Neural cell (in vitro differentiated cells): ENCODE data around the gene HDAC7. TPM values are rescaled to one million over a fixed set of nuclear protein-coding genes. Genes with fewer than 3 reads are reported as not detected.

Experiments used
- H2AFZ ChIP-seq: fragments of 200-600, 300-800 bp; sonication (generic), shearing (Covaris generic); 2 replicates; pipeline ENCODE4 v1.6.0; 2014; ENCODE audit warnings: low read depth, mild to moderate bottlenecking, antibody characterized with exemption, low read length, moderate library complexity
- H3F3A ChIP-seq: fragments of 200-600 bp; shearing (Covaris generic); 2 replicates; pipeline ENCODE4 v1.6.1; 2016; ENCODE audit warnings: mild to moderate bottlenecking, moderate library complexity, mixed read lengths, antibody characterized with exemption, low read length; ENCODE audit not compliant: insufficient read depth, poor library complexity, severe bottlenecking
- H3K27ac ChIP-seq: fragments of 200-600, 300-800 bp; sonication (generic), shearing (Covaris generic); 2 replicates; pipeline ENCODE4 v1.5.1; 2014; ENCODE audit warnings: mild to moderate bottlenecking, low read length, moderate library complexity
- H3K27me3 ChIP-seq: fragments of 300-800, 200-600 bp; sonication (generic), shearing (Covaris generic); 2 replicates; pipeline ENCODE4 v1.6.0; 2014; ENCODE audit warnings: mild to moderate bottlenecking, low read depth, low read length, moderate library complexity; ENCODE audit not compliant: insufficient read depth
- H3K36me3 ChIP-seq: fragments of 300-800, 200-600 bp; sonication (generic), shearing (Covaris generic); 2 replicates; pipeline ENCODE4 v1.5.1; 2014; ENCODE audit warnings: mild to moderate bottlenecking, antibody characterized with exemption, low read length, moderate library complexity; ENCODE audit not compliant: insufficient read depth
- H3K4me2 ChIP-seq: fragments of 300-800, 200-600 bp; sonication (generic), shearing (Covaris generic); 2 replicates; pipeline ENCODE4 v1.6.0; 2014; ENCODE audit warnings: mild to moderate bottlenecking, low read length
- H3K4me3 ChIP-seq: fragments of 300-800, 200-600 bp; sonication (generic), shearing (Covaris generic); 2 replicates; pipeline ENCODE4 v1.5.1; 2014; ENCODE audit warnings: mild to moderate bottlenecking, low read length, moderate library complexity
- H3K79me2 ChIP-seq: fragments of 200-600 bp; shearing (Covaris generic); replicated peaks from 2 replicates; pipeline ENCODE4 v1.6.0; 2014; ENCODE audit warnings: mild to moderate bottlenecking, low read length, moderate library complexity; ENCODE audit not compliant: insufficient read depth
- H3K9ac ChIP-seq: fragments of 300-800, 200-600 bp; sonication (generic), shearing (Covaris generic); 2 replicates; pipeline ENCODE4 v1.6.1; 2016; ENCODE audit warnings: mild to moderate bottlenecking, low read length, mixed read lengths
- H3K9me2 ChIP-seq: fragments of 200-600 bp; shearing (Covaris generic); 2 replicates; pipeline ENCODE4 v1.6.1; 2016; ENCODE audit warnings: mild to moderate bottlenecking, low read length, mixed read lengths; ENCODE audit not compliant: insufficient read depth
- H3K9me3 ChIP-seq: fragments of 200-600, 300-800 bp; sonication (generic), shearing (Covaris generic); 2 replicates; pipeline ENCODE4 v1.6.1; 2016; ENCODE audit warnings: mild to moderate bottlenecking, mixed run types, low read length, moderate library complexity, mixed read lengths
- H4K20me1 ChIP-seq: fragments of 200-600 bp; shearing (Covaris generic); 2 replicates; pipeline ENCODE4 v1.6.1; 2016; ENCODE audit warnings: mild to moderate bottlenecking, mixed run types; ENCODE audit not compliant: insufficient read depth
- EP300 ChIP-seq: fragments of 450-650 bp; conservative IDR thresholded peaks from 2 replicates; pipeline ENCODE4 v1.6.1; 2014; ENCODE audit warnings: antibody characterized with exemption, mild to moderate bottlenecking, moderate library complexity; ENCODE audit not compliant: poor library complexity, severe bottlenecking
- EZH2 ChIP-seq: fragments of 200-600, 300-800 bp; shearing (Covaris generic), sonication (generic); IDR thresholded peaks from 2 replicates; pipeline ENCODE4 v1.6.1; 2014; ENCODE audit warnings: antibody characterized with exemption, low read length, borderline replicate concordance, mild to moderate bottlenecking; ENCODE audit not compliant: insufficient read depth, poor library complexity, severe bottlenecking
- MXI1 ChIP-seq: fragments of 450-650 bp; conservative IDR thresholded peaks from 2 replicates; pipeline ENCODE4 v1.6.1; 2014; ENCODE audit warnings: antibody characterized with exemption, mild to moderate bottlenecking; ENCODE audit not compliant: poor library complexity, severe bottlenecking
- POLR2AphosphoS5 ChIP-seq: IDR thresholded peaks from 2 replicates; pipeline ENCODE4 v1.6.1; 2012
- RAD21 ChIP-seq: fragments of 450-650 bp; conservative IDR thresholded peaks from 2 replicates; pipeline ENCODE4 v1.6.1; 2014; ENCODE audit warnings: antibody characterized with exemption, mild to moderate bottlenecking, moderate library complexity
- SMC3 ChIP-seq: fragments of 450-650 bp; conservative IDR thresholded peaks from 2 replicates; pipeline ENCODE4 v1.6.1; 2014; ENCODE audit warnings: antibody characterized with exemption, mild to moderate bottlenecking, moderate library complexity; ENCODE audit not compliant: poor library complexity
- TAF1 ChIP-seq: IDR thresholded peaks from 2 replicates; pipeline ENCODE4 v1.6.1; 2012; ENCODE audit warnings: low read depth
- polyA plus RNA-seq: library from polyadenylated mRNA; depleted of rRNA; stranded (reverse); fragments of >200 nt; gene quantifications from 2 replicates; pipeline ENCODE4 v1.2.3, GENCODE V29; 2014
- TF ChIP-seq, protein P1 (sequence below): fragments of 450-650 bp; IDR thresholded peaks from 2 replicates; pipeline ENCODE4 v1.5.1; 2014; ENCODE audit warnings: antibody characterized with exemption, mild to moderate bottlenecking, moderate library complexity; ENCODE audit not compliant: poor library complexity, severe bottlenecking
- TF ChIP-seq, protein P2 (sequence below): IDR thresholded peaks from 2 replicates; pipeline ENCODE4 v1.6.1; 2012; ENCODE audit warnings: borderline replicate concordance

Gene HDAC7
- polyA plus RNA-seq, 1 donor from 2014 or later = 30.2 TPM

DNA sequence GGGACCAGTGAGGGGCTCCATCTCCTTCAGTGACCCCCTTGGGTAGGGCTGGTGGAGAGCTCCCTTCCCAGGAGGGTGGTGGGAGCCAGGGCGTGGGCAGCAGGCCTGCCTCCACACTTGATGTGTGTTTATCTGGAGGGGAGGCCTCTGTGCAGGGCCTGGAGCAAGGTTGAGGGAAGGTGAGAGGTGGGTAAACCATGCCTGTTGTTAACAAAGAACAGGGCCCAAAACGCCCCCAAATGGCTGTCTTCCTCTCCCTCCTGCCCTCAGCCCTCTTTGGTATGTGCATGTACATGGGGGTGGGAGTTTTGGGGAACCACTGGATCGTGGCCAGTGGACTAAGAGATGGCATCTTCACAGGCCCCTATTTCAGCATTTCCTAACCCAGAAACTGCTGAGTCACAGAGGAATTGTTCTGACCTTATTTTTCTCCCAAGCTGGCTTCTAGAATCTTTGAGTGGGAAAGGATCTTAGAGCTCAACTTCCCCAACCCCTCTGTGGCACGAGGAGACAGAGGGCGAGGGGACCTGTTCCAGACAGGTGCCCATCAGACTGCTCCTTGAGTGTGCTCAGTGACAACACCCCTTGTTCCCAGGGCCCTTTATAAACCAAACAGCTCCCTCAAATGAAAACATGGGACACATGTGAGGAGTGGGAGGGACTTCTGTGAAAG lies 43.1 kb downstream of the HDAC7 start:
- Histone ChIP-seq H3K79me2 (no peaks in the 10 kb centered on the region), H3K9ac (no peak overlapping the region), H2AFZ (no peak overlapping the region), H3F3A (no peaks in the 10 kb centered on the region), H3K4me2 (no peak overlapping the region), H3K27me3 (no peaks in the 10 kb centered on the region), H4K20me1 (no peaks in the 10 kb centered on the region), H3K9me3 (no peaks in the 10 kb centered on the region), H3K36me3 (no peaks in the 10 kb centered on the region), H3K27ac (no peak overlapping the region), H3K9me2 (no peaks in the 10 kb centered on the region), H3K4me3 (no peak overlapping the region)
- TF ChIP-seq EZH2 (no peak), POLR2AphosphoS5 (no peak), TAF1 (no peak), MXI1 (no peak), EP300 (no peak), RAD21 (no peak)
- TF ChIP-seq, protein P1, sequence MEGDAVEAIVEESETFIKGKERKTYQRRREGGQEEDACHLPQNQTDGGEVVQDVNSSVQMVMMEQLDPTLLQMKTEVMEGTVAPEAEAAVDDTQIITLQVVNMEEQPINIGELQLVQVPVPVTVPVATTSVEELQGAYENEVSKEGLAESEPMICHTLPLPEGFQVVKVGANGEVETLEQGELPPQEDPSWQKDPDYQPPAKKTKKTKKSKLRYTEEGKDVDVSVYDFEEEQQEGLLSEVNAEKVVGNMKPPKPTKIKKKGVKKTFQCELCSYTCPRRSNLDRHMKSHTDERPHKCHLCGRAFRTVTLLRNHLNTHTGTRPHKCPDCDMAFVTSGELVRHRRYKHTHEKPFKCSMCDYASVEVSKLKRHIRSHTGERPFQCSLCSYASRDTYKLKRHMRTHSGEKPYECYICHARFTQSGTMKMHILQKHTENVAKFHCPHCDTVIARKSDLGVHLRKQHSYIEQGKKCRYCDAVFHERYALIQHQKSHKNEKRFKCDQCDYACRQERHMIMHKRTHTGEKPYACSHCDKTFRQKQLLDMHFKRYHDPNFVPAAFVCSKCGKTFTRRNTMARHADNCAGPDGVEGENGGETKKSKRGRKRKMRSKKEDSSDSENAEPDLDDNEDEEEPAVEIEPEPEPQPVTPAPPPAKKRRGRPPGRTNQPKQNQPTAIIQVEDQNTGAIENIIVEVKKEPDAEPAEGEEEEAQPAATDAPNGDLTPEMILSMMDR = no peak
- TF ChIP-seq, protein P2, sequence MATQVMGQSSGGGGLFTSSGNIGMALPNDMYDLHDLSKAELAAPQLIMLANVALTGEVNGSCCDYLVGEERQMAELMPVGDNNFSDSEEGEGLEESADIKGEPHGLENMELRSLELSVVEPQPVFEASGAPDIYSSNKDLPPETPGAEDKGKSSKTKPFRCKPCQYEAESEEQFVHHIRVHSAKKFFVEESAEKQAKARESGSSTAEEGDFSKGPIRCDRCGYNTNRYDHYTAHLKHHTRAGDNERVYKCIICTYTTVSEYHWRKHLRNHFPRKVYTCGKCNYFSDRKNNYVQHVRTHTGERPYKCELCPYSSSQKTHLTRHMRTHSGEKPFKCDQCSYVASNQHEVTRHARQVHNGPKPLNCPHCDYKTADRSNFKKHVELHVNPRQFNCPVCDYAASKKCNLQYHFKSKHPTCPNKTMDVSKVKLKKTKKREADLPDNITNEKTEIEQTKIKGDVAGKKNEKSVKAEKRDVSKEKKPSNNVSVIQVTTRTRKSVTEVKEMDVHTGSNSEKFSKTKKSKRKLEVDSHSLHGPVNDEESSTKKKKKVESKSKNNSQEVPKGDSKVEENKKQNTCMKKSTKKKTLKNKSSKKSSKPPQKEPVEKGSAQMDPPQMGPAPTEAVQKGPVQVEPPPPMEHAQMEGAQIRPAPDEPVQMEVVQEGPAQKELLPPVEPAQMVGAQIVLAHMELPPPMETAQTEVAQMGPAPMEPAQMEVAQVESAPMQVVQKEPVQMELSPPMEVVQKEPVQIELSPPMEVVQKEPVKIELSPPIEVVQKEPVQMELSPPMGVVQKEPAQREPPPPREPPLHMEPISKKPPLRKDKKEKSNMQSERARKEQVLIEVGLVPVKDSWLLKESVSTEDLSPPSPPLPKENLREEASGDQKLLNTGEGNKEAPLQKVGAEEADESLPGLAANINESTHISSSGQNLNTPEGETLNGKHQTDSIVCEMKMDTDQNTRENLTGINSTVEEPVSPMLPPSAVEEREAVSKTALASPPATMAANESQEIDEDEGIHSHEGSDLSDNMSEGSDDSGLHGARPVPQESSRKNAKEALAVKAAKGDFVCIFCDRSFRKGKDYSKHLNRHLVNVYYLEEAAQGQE = no peak

- no peaks in the 10 kb centered on the region for H3K36me3 ChIP-seq
- H3K9ac ChIP-seq = no peak overlapping the region
- no peak overlapping the region for H3K27ac ChIP-seq
- H4K20me1 ChIP-seq = no peaks in the 10 kb centered on the region
- no peak overlapping the region for H3K4me3 ChIP-seq
- no peak overlapping the region for H2AFZ ChIP-seq
- H3K79me2 ChIP-seq = no peaks in the 10 kb centered on the region
- no peak overlapping the region for H3K4me2 ChIP-seq
- TF ChIP-seq, protein P2 = no peak
- TF ChIP-seq, protein P1 = no peak
- TF ChIP-seq POLR2AphosphoS5 (no peak), EP300 (no peak), SMC3 (no peak), TAF1 (no peak), EZH2 (no peak), RAD21 (no peak), MXI1 (no peak)
- no peaks in the 10 kb centered on the region for H3K9me3 ChIP-seq
- H3K27me3 ChIP-seq = no peaks in the 10 kb centered on the region
- H3F3A ChIP-seq = no peaks in the 10 kb centered on the region
- no peaks in the 10 kb centered on the region for H3K9me2 ChIP-seq
These were observed 44.4 kb downstream of the HDAC7 start for GRCh38 chr12:47775100-47775911.
